Subcutaneous adipose tissue (tissue), 4 donors: ENCODE results near the gene DTL. TPM values are rescaled to one million over a fixed set of nuclear protein-coding genes. Genes with fewer than 3 reads are reported as not detected.

Experiments used
- CTCF ChIP-seq: fragments of 450-650 bp; IDR thresholded peaks from one replicate; pipeline ENCODE4 v1.5.1; 2016; ENCODE audit warnings: low read depth, mild to moderate bottlenecking, control low read depth, antibody characterized with exemption, moderate library complexity
- total RNA-seq, 4 donors: library from RNA; depleted of rRNA; stranded (reverse); fragments of >200 nt; gene quantifications; one replicate each; pipeline ENCODE4 v1.1.0, GENCODE V29; 2016

Gene DTL
- total RNA-seq, 4 donors from 2014 or later = 0.33 to 1.3 (median 0.67) TPM

- no peak for TF ChIP-seq CTCF
These were observed 86.2 kb downstream of the DTL start for GRCh38 chr1:212121779-212122178.

GRCh38 chr1:212124690-212125582 lies 89.4 kb downstream of the DTL start:
- no peak for TF ChIP-seq CTCF

GRCh38 chr1:212125654-212126053 lies 90.1 kb downstream of the DTL start:
- no peak for TF ChIP-seq CTCF

GRCh38 chr1:212127221-212127620 lies 91.7 kb downstream of the DTL start:
- no peak for TF ChIP-seq CTCF

GRCh38 chr1:212129781-212130180 lies 94.2 kb downstream of the DTL start:
- TF ChIP-seq CTCF = no peak

- TF ChIP-seq CTCF = no peak
These were observed 96.5 kb downstream of the DTL start for GRCh38 chr1:212132025-212132424.

GRCh38 chr1:212133319-212133718 lies 97.8 kb downstream of the DTL start:
- TF ChIP-seq CTCF = no peak
